ENCODE measurements around the gene KDM6A.

Gene KDM6A

GRCh38 chrX:44872821-44873414 lies at the start of gene KDM6A:
Gene KDM6A, plus strand, starts transcription at chrX:44873188. Its CDS starts 364 bp downstream, at chrX:44873552.
- no peak for TF ChIP-seq TEAD4 (IDR thresholded peaks at IDR 0.05)
- peak; percentile 69; the same call in 1 of the 2 replicates for TF ChIP-seq CREB1 (IDR thresholded peaks at IDR 0.05; ENCODE audit: low read depth)
- peak; percentile 60; the same call in 1 of the 2 replicates for TF ChIP-seq YY1 (IDR thresholded peaks at IDR 0.05; ENCODE audit: low read depth)
- no peak for TF ChIP-seq REST (IDR thresholded peaks at IDR 0.05; ENCODE audit: low read depth)
- peak; percentile 57 for TF ChIP-seq TAF1 (IDR thresholded peaks at IDR 0.05; ENCODE audit: low read depth)
- TF ChIP-seq USF1 (IDR thresholded peaks at IDR 0.05) = peak; percentile 98

- TF ChIP-seq MAX (IDR thresholded peaks at IDR 0.05) = no peak
- no peak for TF ChIP-seq ZBTB7A (IDR thresholded peaks at IDR 0.05; ENCODE audit: low read depth)
- no peak for TF ChIP-seq EP300 (IDR thresholded peaks at IDR 0.05; ENCODE audit: borderline replicate concordance)
- no peak for TF ChIP-seq CREB1 (IDR thresholded peaks at IDR 0.05; ENCODE audit: low read depth)
- no peak for TF ChIP-seq TCF12 (IDR thresholded peaks at IDR 0.05; ENCODE audit: low read depth)
Measured at GRCh38 chrX:44828008-44828605, 44.9 kb upstream of the KDM6A start.

- TF ChIP-seq CEBPB (IDR thresholded peaks at IDR 0.05) (no peak), MAX (IDR thresholded peaks at IDR 0.05) (no peak), CREB1 (IDR thresholded peaks at IDR 0.05; ENCODE audit: low read depth) (no peak)
Measured at GRCh38 chrX:44829832-44830231, 43.2 kb upstream of the KDM6A start.

GRCh38 chrX:44842550-44843317 lies 30.3 kb upstream of the KDM6A start:
- TF ChIP-seq TEAD4 (IDR thresholded peaks at IDR 0.05) (no peak), TAF1 (IDR thresholded peaks at IDR 0.05; ENCODE audit: low read depth) (no peak), REST (IDR thresholded peaks at IDR 0.05; ENCODE audit: low read depth) (no peak), CREB1 (IDR thresholded peaks at IDR 0.05; ENCODE audit: low read depth) (no peak), CEBPB (IDR thresholded peaks at IDR 0.05) (no peak), TCF12 (IDR thresholded peaks at IDR 0.05; ENCODE audit: low read depth) (no peak), FOXM1 (IDR thresholded peaks at IDR 0.05; ENCODE audit: borderline replicate concordance, low read depth) (no peak), MAX (IDR thresholded peaks at IDR 0.05) (no peak), EP300 (IDR thresholded peaks at IDR 0.05; ENCODE audit: borderline replicate concordance) (no peak), RAD21 (IDR thresholded peaks at IDR 0.05; ENCODE audit: low read depth) (no peak), EGR1 (IDR thresholded peaks at IDR 0.05) (no peak), ZBTB7A (IDR thresholded peaks at IDR 0.05; ENCODE audit: low read depth) (no peak), YY1 (IDR thresholded peaks at IDR 0.05; ENCODE audit: low read depth) (no peak), USF1 (IDR thresholded peaks at IDR 0.05) (no peak), NFIC (IDR thresholded peaks at IDR 0.05) (no peak)

- TF ChIP-seq YY1 (IDR thresholded peaks at IDR 0.05; ENCODE audit: low read depth) = no peak
- TF ChIP-seq RAD21 (IDR thresholded peaks at IDR 0.05; ENCODE audit: low read depth) = no peak
- no peak for TF ChIP-seq TEAD4 (IDR thresholded peaks at IDR 0.05)
- no peak for TF ChIP-seq USF1 (IDR thresholded peaks at IDR 0.05)
- TF ChIP-seq FOXM1 (IDR thresholded peaks at IDR 0.05; ENCODE audit: borderline replicate concordance, low read depth) = no peak
- no peak for TF ChIP-seq MAX (IDR thresholded peaks at IDR 0.05)
- no peak for TF ChIP-seq ZBTB7A (IDR thresholded peaks at IDR 0.05; ENCODE audit: low read depth)
- TF ChIP-seq CEBPB (IDR thresholded peaks at IDR 0.05) = no peak
- TF ChIP-seq CREB1 (IDR thresholded peaks at IDR 0.05; ENCODE audit: low read depth) = no peak
- TF ChIP-seq EGR1 (IDR thresholded peaks at IDR 0.05) = no peak
- no peak for TF ChIP-seq REST (IDR thresholded peaks at IDR 0.05; ENCODE audit: low read depth)
- TF ChIP-seq NFIC (IDR thresholded peaks at IDR 0.05) = no peak
- no peak for TF ChIP-seq TAF1 (IDR thresholded peaks at IDR 0.05; ENCODE audit: low read depth)
- no peak for TF ChIP-seq TCF12 (IDR thresholded peaks at IDR 0.05; ENCODE audit: low read depth)
- no peak for TF ChIP-seq EP300 (IDR thresholded peaks at IDR 0.05; ENCODE audit: borderline replicate concordance)
Measured at GRCh38 chrX:44843318-44843702, 29.7 kb upstream of the KDM6A start.
